BLaER1 treated with 17β-estradiol and CSF1 and Interleukin-3, amounts not matched to agents 10 nM and 100 nM (cell line): Measurements from ENCODE around the gene DNAJB5.

Experiments
- H3K27ac ChIP-seq, 11 experiments: shearing (Covaris generic); formaldehyde crosslinking; 2 replicates each; pipeline ENCODE4 v1.8.1; 2022
- H3K27me3 ChIP-seq, 11 experiments: shearing (Covaris generic); formaldehyde crosslinking; 2 replicates each; pipeline ENCODE4 v1.8.1; 2022
- H3K36me3 ChIP-seq, 11 experiments: shearing (Covaris generic); formaldehyde crosslinking; 2 replicates each; pipeline ENCODE4 v1.8.1; 2022
- H3K4me1 ChIP-seq, 10 experiments: shearing (Covaris generic); formaldehyde crosslinking; 2 replicates each; pipeline ENCODE4 v1.8.1; 2022
- H3K4me2 ChIP-seq, 11 experiments: shearing (Covaris generic); formaldehyde crosslinking; 2 replicates each; pipeline ENCODE4 v1.8.1; 2022
- H3K4me3 ChIP-seq, 10 experiments: shearing (Covaris generic); formaldehyde crosslinking; 2 replicates each; pipeline ENCODE4 v1.8.1; 2022
- H3K9ac ChIP-seq, 11 experiments: shearing (Covaris generic); formaldehyde crosslinking; 2 replicates each; pipeline ENCODE4 v1.8.1; 2022
- H3K9me3 ChIP-seq, 11 experiments: shearing (Covaris generic); formaldehyde crosslinking; replicated peaks in 1 of 11; 2 replicates each; pipeline ENCODE4 v1.8.1; 2022
- H4K20me1 ChIP-seq, 11 experiments: shearing (Covaris generic); formaldehyde crosslinking; 2 replicates each; pipeline ENCODE4 v1.8.1; 2022
- Cebpa-rat ChIP-seq, 11 experiments: shearing (Covaris generic); IDR thresholded peaks; 2 replicates each; pipeline ENCODE4 v1.8.1; 2022

The DNAJB5 gene

DNA sequence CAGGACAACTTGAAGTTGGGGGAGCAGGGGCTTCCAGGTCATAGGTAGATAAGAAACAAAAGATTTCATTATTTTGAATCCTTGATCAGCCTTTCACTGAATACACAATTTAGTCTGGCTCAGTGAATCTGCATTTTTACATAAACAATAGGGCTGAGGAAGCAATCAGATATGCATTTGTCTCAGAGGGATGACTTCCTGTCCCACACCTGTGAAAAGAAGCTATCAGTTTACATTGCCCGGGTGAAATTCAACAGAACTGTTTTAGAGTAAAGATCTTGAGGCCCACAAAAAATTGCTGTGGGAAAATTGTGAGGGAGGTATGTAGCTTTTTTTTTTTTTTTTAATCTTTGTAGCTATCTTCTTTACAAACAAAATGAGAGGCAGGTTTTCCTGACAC lies 38.3 kb downstream of the DNAJB5 start:
- H3K9ac ChIP-seq, result no peak overlapping the region
- no peak overlapping the region for H3K27ac ChIP-seq
- no peaks in the 10 kb centered on the region for H4K20me1 ChIP-seq
- H3K9me3 ChIP-seq, result peaks cover 0 to 9% (median 0%) of the 10 kb centered on the region in 11 experiments; a peak in 6 of 22 replicates
- H3K36me3 ChIP-seq, result peaks cover 0 to 3% (median 0%) of the 10 kb centered on the region in 11 experiments; a peak in 3 of 22 replicates
- no peaks in the 10 kb centered on the region for H3K27me3 ChIP-seq
- no peak overlapping the region for H3K4me2 ChIP-seq
- H3K4me1 ChIP-seq, result peaks cover 0 to 17% (median 6%) of the 10 kb centered on the region in 10 experiments; a peak in 10 of 20 replicates
- H3K4me3 ChIP-seq, result no peak overlapping the region
- no peak for TF ChIP-seq Cebpa-rat (IDR thresholded peaks at IDR 0.05)

DNA sequence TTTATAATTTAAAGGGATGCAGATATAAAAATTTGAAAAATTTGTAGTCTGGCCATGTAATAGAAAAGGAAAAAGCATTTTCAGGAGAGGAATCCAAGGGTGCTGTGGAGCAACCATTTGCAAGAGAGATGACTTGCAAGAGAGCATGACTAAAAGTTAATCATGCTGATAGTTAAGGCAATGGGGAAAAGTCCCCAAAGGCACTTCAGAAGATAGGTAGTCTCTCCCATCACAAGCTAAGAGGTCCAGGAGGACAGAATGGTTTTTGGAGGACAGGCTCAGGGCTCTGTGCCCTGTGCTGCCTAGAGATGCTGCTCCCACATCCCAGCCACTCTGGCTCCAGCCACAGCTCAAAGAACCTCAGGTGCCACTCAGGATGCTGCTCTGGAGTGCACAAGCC lies 38.8 kb downstream of the DNAJB5 start:
- Histone ChIP-seq H3K9ac (no peak overlapping the region), H3K4me1 (peaks cover 0 to 15% (median 4%) of the 10 kb centered on the region in 10 experiments; a peak in 10 of 20 replicates), H3K27ac (no peak overlapping the region), H4K20me1 (no peaks in the 10 kb centered on the region), H3K9me3 (peaks cover 0 to 9% (median 0%) of the 10 kb centered on the region in 11 experiments; a peak in 6 of 22 replicates), H3K27me3 (no peaks in the 10 kb centered on the region), H3K4me2 (no peak overlapping the region), H3K36me3 (peaks cover 0 to 3% (median 0%) of the 10 kb centered on the region in 11 experiments; a peak in 3 of 22 replicates), H3K4me3 (no peak overlapping the region)
- no peak for TF ChIP-seq Cebpa-rat (IDR thresholded peaks at IDR 0.05)

DNA sequence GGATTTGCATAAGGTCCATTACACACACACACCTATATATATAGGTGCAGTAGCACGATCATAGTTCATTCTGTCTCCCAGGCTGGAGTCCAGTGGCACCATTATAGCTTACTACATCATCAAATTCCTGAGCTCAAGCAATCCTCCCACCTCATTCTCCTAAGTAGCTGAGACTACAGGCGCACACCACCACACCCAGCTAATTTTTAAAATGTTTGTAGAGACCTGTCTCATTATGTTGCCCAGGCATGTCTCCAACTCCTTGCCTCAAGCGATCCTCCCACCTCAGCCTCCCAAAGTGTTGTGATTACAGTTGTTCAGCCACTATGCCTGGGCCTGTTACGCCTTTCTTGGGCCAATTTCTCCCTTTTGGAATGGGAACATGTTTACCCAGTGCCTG lies 39.7 kb downstream of the DNAJB5 start:
- Histone ChIP-seq H3K4me2 (no peak overlapping the region), H3K36me3 (peaks cover 0 to 3% (median 0%) of the 10 kb centered on the region in 11 experiments; a peak in 3 of 22 replicates), H3K4me3 (no peak overlapping the region), H3K9me3 (peaks cover 0 to 9% (median 0%) of the 10 kb centered on the region in 11 experiments; a peak in 6 of 22 replicates), H3K27me3 (no peaks in the 10 kb centered on the region), H4K20me1 (no peaks in the 10 kb centered on the region), H3K27ac (no peak overlapping the region), H3K9ac (no peak overlapping the region), H3K4me1 (peaks cover 0 to 9% (median 0%) of the 10 kb centered on the region in 10 experiments; a peak in 3 of 20 replicates)
- TF ChIP-seq Cebpa-rat (IDR thresholded peaks at IDR 0.05), result no peak

DNA sequence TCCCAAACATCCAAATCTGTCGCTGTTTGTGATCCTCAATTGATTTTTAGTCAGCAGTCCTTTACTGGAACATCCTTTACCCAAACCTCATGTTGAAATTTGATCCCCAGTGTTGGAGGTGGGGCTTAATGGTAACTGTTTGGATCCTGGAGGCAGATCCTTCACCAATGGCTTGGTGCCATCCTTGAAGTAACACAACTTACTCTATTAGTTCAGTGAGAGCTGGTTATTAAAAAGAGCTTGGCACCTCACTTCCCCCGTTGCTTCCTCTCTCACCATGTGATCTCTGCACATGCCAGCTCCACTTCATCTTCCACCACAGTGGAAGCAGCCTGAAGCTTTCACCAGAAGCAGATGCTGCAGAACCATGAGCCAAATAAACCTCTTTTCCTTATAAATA lies 40.3 kb downstream of the DNAJB5 start:
- no peak overlapping the region for H3K4me3 ChIP-seq
- H4K20me1 ChIP-seq, result no peaks in the 10 kb centered on the region
- H3K9me3 ChIP-seq, result peaks cover 0 to 9% (median 0%) of the 10 kb centered on the region in 11 experiments; a peak in 6 of 22 replicates
- no peak overlapping the region for H3K27ac ChIP-seq
- H3K4me2 ChIP-seq, result peak overlapping the region in 2 of 11 experiments; percentile 25 to 32; a peak in 4 of 22 replicates
- H3K9ac ChIP-seq, result no peak overlapping the region
- H3K36me3 ChIP-seq, result peaks cover 0 to 3% (median 0%) of the 10 kb centered on the region in 11 experiments; a peak in 3 of 22 replicates
- peaks cover 0 to 9% (median 0%) of the 10 kb centered on the region in 10 experiments; a peak in 3 of 20 replicates for H3K4me1 ChIP-seq
- TF ChIP-seq Cebpa-rat (IDR thresholded peaks at IDR 0.05), result no peak
- no peaks in the 10 kb centered on the region for H3K27me3 ChIP-seq

DNA sequence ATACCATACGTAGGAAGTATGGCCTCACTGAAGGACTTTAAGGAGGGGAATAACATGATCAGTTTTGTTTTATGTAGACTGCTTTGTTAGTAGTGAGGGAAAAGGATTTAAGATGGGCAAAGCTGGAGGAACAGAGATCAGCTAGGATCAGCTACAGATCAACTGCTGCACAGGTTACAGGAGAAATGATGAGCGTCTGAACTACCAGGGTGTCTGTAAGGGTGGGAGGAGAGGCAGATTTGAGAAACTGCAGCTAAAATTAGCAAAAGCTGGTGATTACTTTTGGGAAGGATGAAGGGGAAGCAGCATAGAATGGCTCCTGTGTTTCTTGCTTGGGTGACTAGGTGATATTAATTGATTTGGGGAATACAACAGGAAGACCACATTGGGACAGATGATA lies 43.6 kb downstream of the DNAJB5 start:
- H3K27ac ChIP-seq, result no peak overlapping the region
- no peak overlapping the region for H3K4me2 ChIP-seq
- TF ChIP-seq Cebpa-rat (IDR thresholded peaks at IDR 0.05), result no peak
- H4K20me1 ChIP-seq, result 0 out of 22 replicates have a peak, but pooled peaks cover 0 to 5% (median 0%) of the 10 kb centered on the region in 11 experiments
- no peak overlapping the region for H3K9ac ChIP-seq
- H3K4me3 ChIP-seq, result no peak overlapping the region
- peaks cover 0 to 14% (median 5%) of the 10 kb centered on the region in 11 experiments; a peak in 11 of 22 replicates for H3K36me3 ChIP-seq
- H3K4me1 ChIP-seq, result peaks cover 11 to 18% (median 13%) of the 10 kb centered on the region in 10 experiments
- H3K27me3 ChIP-seq, result no peaks in the 10 kb centered on the region
- H3K9me3 ChIP-seq, result peaks cover 0 to 11% (median 0%) of the 10 kb centered on the region in 11 experiments; a peak in 6 of 22 replicates

DNA sequence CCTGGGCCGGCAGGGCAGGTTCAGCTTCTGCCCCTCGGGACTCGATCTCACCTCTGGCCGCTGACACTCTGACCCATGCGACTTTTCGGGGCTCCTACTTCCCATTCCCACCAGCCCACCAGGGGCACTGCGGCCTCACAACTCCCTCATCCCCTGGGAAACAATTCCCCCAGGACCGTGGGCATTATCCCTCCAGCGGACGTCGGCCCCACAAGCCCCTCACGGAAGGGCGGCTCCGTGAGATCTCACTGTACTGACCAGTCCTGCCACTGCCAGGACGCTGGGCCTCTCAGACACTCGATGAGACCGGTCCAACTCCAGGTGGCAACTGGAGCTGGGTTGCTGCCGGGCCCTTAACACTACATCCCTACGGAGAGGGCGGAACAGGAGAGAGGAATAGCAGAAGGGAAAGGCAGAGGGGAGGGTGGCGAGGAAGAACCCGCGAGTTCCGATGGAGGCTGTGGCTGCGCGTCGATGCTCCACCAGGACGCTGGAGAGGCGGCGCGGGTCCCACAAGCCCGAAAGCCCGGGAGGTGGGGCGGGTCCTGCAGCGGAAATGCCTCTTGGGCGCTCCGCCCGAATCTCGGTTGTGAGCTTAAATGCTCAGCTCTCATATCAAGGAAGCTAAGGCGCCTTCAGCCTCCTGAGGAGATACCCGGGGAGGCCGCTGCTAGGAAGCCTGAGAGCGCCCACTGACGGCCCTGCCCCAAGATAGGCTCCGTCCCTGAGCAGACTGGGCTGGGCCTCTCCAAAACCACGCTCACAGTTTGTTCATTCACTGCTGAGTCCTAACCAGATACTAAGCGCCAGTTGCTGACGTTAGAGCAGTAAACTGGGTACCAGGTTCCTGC lies 46.5 kb downstream of the DNAJB5 start:
- 0 out of 22 replicates have a peak, but pooled peaks cover 0 to 5% (median 0%) of the 10 kb centered on the region in 11 experiments for H4K20me1 ChIP-seq
- no peak for TF ChIP-seq Cebpa-rat (IDR thresholded peaks at IDR 0.05)
- H3K27me3 ChIP-seq, result no peaks in the 10 kb centered on the region
- peaks cover 0 to 19% (median 9%) of the 10 kb centered on the region in 11 experiments; a peak in 12 of 22 replicates for H3K36me3 ChIP-seq
- peak overlapping the region in 8 of 11 experiments; percentile 14 to 45 (median 23); a peak in 10 of 22 replicates for H3K27ac ChIP-seq
- H3K4me2 ChIP-seq, result peak overlapping the region; percentile 56 to 85 (median 70)
- H3K4me3 ChIP-seq, result peak overlapping the region in 1 of 10 experiments; percentile 27; a peak in 2 of 20 replicates
- H3K9me3 ChIP-seq, result peaks cover 0 to 8% (median 0%) of the 10 kb centered on the region in 11 experiments; a peak in 2 of 22 replicates
- peaks cover 25 to 38% (median 31%) of the 10 kb centered on the region in 10 experiments for H3K4me1 ChIP-seq
- peak overlapping the region; percentile 13 to 59 (median 30); a peak in 14 of 22 replicates for H3K9ac ChIP-seq

DNA sequence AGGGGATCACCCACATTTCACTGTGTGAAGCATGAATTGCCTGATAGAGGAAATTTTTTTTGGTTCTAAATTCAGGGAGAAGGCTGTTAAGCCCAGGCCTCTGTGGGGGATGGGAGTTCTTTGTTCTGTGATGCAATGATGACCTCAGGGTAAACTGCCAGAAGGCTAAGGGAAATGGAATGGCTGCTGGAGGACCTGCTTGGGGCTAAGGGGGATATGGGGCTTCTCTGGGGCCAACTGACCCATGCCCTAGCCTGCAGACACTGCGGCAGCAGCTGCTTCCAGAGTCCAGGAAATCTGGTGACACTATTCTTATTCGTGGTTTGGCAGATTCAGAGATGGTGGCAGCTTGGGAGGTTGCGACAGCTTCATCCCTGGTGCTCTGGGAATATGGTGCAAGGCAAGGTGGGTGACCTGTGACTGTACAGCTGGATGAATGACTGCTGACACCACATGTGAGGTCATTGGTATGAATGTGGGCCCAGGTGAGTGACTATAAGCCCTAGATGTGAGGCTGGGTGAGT lies 52.6 kb downstream of the DNAJB5 start:
- peak in 5 of 11 experiments; percentile 11 to 56 (median 31); a peak in 3 of 22 replicates for TF ChIP-seq Cebpa-rat (IDR thresholded peaks at IDR 0.05)
- peak overlapping the region in 8 of 11 experiments; percentile 42 to 68 (median 57); a peak in 15 of 22 replicates for H3K27ac ChIP-seq

DNA sequence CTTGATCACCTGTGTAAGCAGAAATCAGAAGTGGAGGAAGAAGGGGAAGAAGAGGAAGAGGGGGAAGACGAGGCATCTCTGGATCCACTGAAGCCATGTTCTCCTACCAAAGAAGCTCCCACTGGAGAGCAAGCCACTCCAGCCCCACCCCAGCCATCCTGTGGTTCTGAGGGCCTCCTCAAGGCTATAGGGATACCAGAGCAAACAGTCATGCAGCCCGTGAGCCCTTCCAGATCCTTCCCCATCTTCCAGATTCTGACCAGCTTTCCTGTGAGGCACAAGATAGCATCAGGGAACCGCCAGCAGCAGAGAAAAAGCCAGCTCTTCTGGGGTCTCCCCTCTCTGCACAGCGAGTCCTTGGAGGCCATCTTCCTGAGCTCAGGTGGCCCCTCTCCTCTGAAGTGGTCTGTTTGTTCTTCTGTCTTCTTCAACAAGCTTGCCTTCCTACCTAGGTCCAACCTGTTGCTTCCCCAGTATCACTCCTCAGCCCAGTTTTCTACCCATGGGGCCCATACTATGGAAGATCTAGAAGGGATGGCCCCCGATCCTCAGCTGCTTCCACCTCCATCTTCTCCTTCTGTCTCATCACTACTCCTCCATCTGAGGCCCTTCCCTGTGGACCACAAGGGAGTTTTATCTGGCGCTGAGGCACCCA lies 53.5 kb downstream of the DNAJB5 start:
- H3K4me3 ChIP-seq, result no peak overlapping the region
- TF ChIP-seq Cebpa-rat (IDR thresholded peaks at IDR 0.05), result no peak
- H3K36me3 ChIP-seq, result peaks cover 18 to 57% (median 44%) of the 10 kb centered on the region in 11 experiments; a peak in 21 of 22 replicates
- H4K20me1 ChIP-seq, result peaks cover 0 to 34% (median 0%) of the 10 kb centered on the region in 11 experiments; a peak in 4 of 22 replicates
- no peaks in the 10 kb centered on the region for H3K27me3 ChIP-seq
- H3K27ac ChIP-seq, result peak overlapping the region in 8 of 11 experiments; percentile 42 to 68 (median 57); a peak in 16 of 22 replicates
- peaks cover 37 to 60% (median 49%) of the 10 kb centered on the region in 10 experiments for H3K4me1 ChIP-seq
- H3K9me3 ChIP-seq, result peaks cover 0 to 5% (median 0%) of the 10 kb centered on the region in 11 experiments; a peak in 2 of 22 replicates
- no peak overlapping the region for H3K9ac ChIP-seq
- H3K4me2 ChIP-seq, result peak overlapping the region; percentile 48 to 84 (median 68); a peak in 21 of 22 replicates

More for the DNA sequence above, 52.6 kb downstream of the DNAJB5 start:
- H3K4me3 ChIP-seq, result no peak overlapping the region
- H3K9ac ChIP-seq, result peak overlapping the region in 2 of 11 experiments; percentile 26 to 27; a peak in 1 of 22 replicates
- H3K27me3 ChIP-seq, result no peaks in the 10 kb centered on the region
- peak overlapping the region; percentile 48 to 84 (median 68) for H3K4me2 ChIP-seq
- H3K4me1 ChIP-seq, result peaks cover 37 to 64% (median 49%) of the 10 kb centered on the region in 10 experiments
- peaks cover 0 to 34% (median 0%) of the 10 kb centered on the region in 11 experiments; a peak in 4 of 22 replicates for H4K20me1 ChIP-seq
- H3K9me3 ChIP-seq, result peaks cover 0 to 8% (median 0%) of the 10 kb centered on the region in 11 experiments; a peak in 2 of 22 replicates
- peaks cover 14 to 61% (median 43%) of the 10 kb centered on the region in 11 experiments; a peak in 20 of 22 replicates for H3K36me3 ChIP-seq
